SK-N-SH (cell line): ENCODE measurements around the gene ZNF532.

Experiments used
- CHD2 ChIP-seq: fragments of 150-350 bp; IDR thresholded peaks from 2 replicates; pipeline ENCODE4 v1.6.1; 2018; ENCODE audit warnings: low read length; ENCODE audit not compliant: partially characterized antibody
- EZH2phosphoT487 ChIP-seq: fragments of 200-600 bp; sonication (generic); IDR thresholded peaks from 2 replicates; pipeline ENCODE4 v1.6.1; 2017; ENCODE audit warnings: low read depth, mixed run types, mild to moderate bottlenecking, antibody characterized with exemption, moderate library complexity, borderline replicate concordance
- GABPA ChIP-seq: IDR thresholded peaks from 2 replicates; pipeline ENCODE4 v1.4.0; 2012; ENCODE audit warnings: low read depth, mild to moderate bottlenecking
- GATA2 ChIP-seq: sonication (generic); formaldehyde crosslinking; IDR thresholded peaks from 2 replicates; pipeline ENCODE4 v1.5.0; 2020; ENCODE audit warnings: mild to moderate bottlenecking, missing genetic modification reagents
- JUND ChIP-seq: IDR thresholded peaks from 2 replicates; pipeline ENCODE4 v1.4.0; 2012
- POLR2AphosphoS5 ChIP-seq: IDR thresholded peaks from 2 replicates; pipeline ENCODE4 v1.6.1; 2012; ENCODE audit warnings: low read depth, low read length
- RAD21 ChIP-seq: IDR thresholded peaks from 2 replicates; pipeline ENCODE4 v1.6.1; 2012; ENCODE audit warnings: mild to moderate bottlenecking, low read length
- TCF12 ChIP-seq: IDR thresholded peaks from 2 replicates; pipeline ENCODE4 v1.4.0; 2012
- YY1 ChIP-seq: IDR thresholded peaks from 2 replicates; pipeline ENCODE4 v1.4.0; 2012; ENCODE audit warnings: low read depth, mild to moderate bottlenecking
- TF ChIP-seq, protein P1 (sequence below): IDR thresholded peaks from 2 replicates; pipeline ENCODE4 v1.4.0; 2012; ENCODE audit warnings: low read depth
- TF ChIP-seq, protein P2 (sequence below): fragments of 200-600 bp; sonication (generic); IDR thresholded peaks from 2 replicates; pipeline ENCODE4 v1.6.1; 2017; ENCODE audit warnings: antibody characterized with exemption, mild to moderate bottlenecking, moderate library complexity
- TF ChIP-seq, protein P3 (sequence below): IDR thresholded peaks from 2 replicates; pipeline ENCODE4 v1.4.0; 2012; ENCODE audit warnings: low read depth, borderline replicate concordance
- TF ChIP-seq, protein P4 (sequence below): IDR thresholded peaks from 2 replicates; pipeline ENCODE4; 2012

DNA sequence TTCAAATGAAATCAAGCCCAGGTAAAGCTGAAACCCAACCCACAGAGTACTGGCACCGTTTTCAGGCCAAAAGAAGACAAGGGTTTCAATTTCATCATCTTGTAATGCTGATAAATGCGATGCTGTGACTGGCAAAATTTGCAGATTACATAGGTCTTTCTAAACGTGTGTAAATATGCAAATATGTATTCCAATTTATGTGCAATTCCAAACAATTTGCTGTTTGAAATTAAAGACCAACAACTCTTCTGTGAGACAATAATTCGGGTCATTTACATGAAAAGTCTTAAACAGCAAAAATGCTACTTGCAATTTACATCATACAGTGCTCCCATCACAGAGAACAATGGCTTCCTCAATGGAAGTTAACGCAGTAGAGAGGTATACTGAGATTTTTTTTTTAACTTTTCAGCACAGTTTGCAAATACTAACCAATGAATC lies 2.8 kb upstream of the ZNF532 start:
- TF ChIP-seq, protein P1, sequence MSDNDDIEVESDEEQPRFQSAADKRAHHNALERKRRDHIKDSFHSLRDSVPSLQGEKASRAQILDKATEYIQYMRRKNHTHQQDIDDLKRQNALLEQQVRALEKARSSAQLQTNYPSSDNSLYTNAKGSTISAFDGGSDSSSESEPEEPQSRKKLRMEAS, result no peak
- no peak for TF ChIP-seq GATA2
- TF ChIP-seq GABPA, result no peak
- TF ChIP-seq, protein P2, sequence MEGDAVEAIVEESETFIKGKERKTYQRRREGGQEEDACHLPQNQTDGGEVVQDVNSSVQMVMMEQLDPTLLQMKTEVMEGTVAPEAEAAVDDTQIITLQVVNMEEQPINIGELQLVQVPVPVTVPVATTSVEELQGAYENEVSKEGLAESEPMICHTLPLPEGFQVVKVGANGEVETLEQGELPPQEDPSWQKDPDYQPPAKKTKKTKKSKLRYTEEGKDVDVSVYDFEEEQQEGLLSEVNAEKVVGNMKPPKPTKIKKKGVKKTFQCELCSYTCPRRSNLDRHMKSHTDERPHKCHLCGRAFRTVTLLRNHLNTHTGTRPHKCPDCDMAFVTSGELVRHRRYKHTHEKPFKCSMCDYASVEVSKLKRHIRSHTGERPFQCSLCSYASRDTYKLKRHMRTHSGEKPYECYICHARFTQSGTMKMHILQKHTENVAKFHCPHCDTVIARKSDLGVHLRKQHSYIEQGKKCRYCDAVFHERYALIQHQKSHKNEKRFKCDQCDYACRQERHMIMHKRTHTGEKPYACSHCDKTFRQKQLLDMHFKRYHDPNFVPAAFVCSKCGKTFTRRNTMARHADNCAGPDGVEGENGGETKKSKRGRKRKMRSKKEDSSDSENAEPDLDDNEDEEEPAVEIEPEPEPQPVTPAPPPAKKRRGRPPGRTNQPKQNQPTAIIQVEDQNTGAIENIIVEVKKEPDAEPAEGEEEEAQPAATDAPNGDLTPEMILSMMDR, result no peak
- TF ChIP-seq, protein P3, sequence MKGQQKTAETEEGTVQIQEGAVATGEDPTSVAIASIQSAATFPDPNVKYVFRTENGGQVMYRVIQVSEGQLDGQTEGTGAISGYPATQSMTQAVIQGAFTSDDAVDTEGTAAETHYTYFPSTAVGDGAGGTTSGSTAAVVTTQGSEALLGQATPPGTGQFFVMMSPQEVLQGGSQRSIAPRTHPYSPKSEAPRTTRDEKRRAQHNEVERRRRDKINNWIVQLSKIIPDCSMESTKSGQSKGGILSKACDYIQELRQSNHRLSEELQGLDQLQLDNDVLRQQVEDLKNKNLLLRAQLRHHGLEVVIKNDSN, result no peak
- no peak for TF ChIP-seq TCF12
- TF ChIP-seq JUND, result no peak
- TF ChIP-seq CHD2, result no peak
- TF ChIP-seq, protein P4, sequence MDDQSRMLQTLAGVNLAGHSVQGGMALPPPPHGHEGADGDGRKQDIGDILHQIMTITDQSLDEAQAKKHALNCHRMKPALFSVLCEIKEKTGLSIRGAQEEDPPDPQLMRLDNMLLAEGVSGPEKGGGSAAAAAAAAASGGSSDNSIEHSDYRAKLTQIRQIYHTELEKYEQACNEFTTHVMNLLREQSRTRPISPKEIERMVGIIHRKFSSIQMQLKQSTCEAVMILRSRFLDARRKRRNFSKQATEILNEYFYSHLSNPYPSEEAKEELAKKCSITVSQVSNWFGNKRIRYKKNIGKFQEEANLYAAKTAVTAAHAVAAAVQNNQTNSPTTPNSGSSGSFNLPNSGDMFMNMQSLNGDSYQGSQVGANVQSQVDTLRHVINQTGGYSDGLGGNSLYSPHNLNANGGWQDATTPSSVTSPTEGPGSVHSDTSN, result no peak
- TF ChIP-seq POLR2AphosphoS5, result no peak
- TF ChIP-seq RAD21, result no peak
- no peak for TF ChIP-seq EZH2phosphoT487
- TF ChIP-seq YY1, result no peak
